BE2C (cell line): Measurements from ENCODE around the gene MIS12.

ENCODE experiments used
- DNase-seq: peaks from one replicate; pipeline ENCODE4 v3.0.0-alpha.2; 2020
- H3K27me3 ChIP-seq: fragments of 250-450 bp; sonication (Bioruptor Pico); 2 replicates; pipeline ENCODE4 v1.5.1; 2020; ENCODE audit warnings: mild to moderate bottlenecking
- H3K36me3 ChIP-seq: fragments of 250-450 bp; sonication (Bioruptor Pico); 2 replicates; pipeline ENCODE4 v1.5.1; 2020; ENCODE audit warnings: mild to moderate bottlenecking
- H3K4me1 ChIP-seq: fragments of 250-450 bp; sonication (Bioruptor Pico); 2 replicates; pipeline ENCODE4 v1.5.1; 2020
- H3K4me3 ChIP-seq: 2 replicates; pipeline ENCODE4 v1.5.1; 2011; ENCODE audit warnings: low read depth, low read length
- H3K9me3 ChIP-seq: fragments of 250-450 bp; sonication (Bioruptor Pico); 2 replicates; pipeline ENCODE4 v1.5.1; 2020
- TF ChIP-seq, protein P1 (sequence below): IDR thresholded peaks from 2 replicates; pipeline ENCODE4 v1.5.1; 2012; ENCODE audit warnings: mild to moderate bottlenecking, low read depth, low read length

The MIS12 gene

DNA sequence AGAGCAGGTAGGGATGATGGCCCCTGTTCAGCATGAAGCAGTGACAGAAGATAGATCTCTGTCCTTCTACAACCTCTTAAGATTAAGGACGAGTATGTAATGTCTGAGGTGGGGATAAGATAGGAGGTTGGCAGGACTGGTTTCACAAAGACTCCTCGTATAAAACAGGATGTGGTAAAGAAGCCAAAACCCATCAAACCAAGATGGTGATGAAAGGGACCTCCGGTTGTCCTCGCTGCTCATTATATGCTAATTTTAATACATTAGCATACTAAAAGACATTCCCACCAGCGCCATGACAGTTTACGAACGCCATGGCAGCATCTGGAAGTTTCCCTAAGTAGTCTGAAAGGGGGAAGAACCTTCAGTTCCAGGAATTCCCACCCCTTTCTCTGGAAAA lies 27.3 kb downstream of the MIS12 start:
- H3K27me3 ChIP-seq = no peaks in the 10 kb centered on the region
- H3K4me3 ChIP-seq = no peak overlapping the region
- H3K4me1 ChIP-seq = no peaks in the 10 kb centered on the region
- TF ChIP-seq, protein P1, sequence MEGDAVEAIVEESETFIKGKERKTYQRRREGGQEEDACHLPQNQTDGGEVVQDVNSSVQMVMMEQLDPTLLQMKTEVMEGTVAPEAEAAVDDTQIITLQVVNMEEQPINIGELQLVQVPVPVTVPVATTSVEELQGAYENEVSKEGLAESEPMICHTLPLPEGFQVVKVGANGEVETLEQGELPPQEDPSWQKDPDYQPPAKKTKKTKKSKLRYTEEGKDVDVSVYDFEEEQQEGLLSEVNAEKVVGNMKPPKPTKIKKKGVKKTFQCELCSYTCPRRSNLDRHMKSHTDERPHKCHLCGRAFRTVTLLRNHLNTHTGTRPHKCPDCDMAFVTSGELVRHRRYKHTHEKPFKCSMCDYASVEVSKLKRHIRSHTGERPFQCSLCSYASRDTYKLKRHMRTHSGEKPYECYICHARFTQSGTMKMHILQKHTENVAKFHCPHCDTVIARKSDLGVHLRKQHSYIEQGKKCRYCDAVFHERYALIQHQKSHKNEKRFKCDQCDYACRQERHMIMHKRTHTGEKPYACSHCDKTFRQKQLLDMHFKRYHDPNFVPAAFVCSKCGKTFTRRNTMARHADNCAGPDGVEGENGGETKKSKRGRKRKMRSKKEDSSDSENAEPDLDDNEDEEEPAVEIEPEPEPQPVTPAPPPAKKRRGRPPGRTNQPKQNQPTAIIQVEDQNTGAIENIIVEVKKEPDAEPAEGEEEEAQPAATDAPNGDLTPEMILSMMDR = no peak
- no peaks in the 10 kb centered on the region for H3K9me3 ChIP-seq
- DNase-seq = no peak
- H3K36me3 ChIP-seq = no peaks in the 10 kb centered on the region

- Histone ChIP-seq H3K4me3 (no peak overlapping the region), H3K4me1 (no peaks in the 10 kb centered on the region), H3K27me3 (no peaks in the 10 kb centered on the region), H3K9me3 (no peaks in the 10 kb centered on the region), H3K36me3 (no peaks in the 10 kb centered on the region)
- DNase-seq = no peak
- TF ChIP-seq, protein P1 = no peak
Observed at GRCh38 chr17:5514976-5515375, 28.6 kb downstream of the MIS12 start.

GRCh38 chr17:5516060-5516792 lies 29.9 kb downstream of the MIS12 start:
- H3K4me1 ChIP-seq = no peaks in the 10 kb centered on the region
- DNase-seq = no peak
- no peak overlapping the region for H3K4me3 ChIP-seq
- no peaks in the 10 kb centered on the region for H3K27me3 ChIP-seq
- TF ChIP-seq, protein P1 = no peak
- H3K9me3 ChIP-seq = no peaks in the 10 kb centered on the region
- no peaks in the 10 kb centered on the region for H3K36me3 ChIP-seq

DNA sequence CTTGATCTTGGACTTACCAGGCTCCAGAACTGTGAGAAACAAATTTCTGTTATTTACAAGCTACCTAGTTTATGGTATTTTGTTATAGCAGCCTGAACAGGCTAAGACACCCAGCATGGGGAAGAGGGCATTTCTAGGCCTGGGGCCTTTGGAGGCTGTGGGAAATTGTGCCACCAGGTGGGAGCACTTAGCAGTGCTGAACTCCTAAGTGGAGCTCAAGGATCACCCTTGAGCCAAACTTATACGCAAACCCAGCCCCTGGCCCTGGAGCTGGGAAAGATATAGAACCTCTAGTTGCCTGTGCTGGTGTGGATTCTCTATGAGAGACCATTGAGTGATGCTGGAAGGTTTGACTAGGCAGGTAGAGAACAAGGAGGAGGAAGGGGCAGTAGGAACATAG lies 36.1 kb downstream of the MIS12 start:
- Histone ChIP-seq H3K4me1 (peaks cover 7% of the 10 kb centered on the region), H3K36me3 (no peaks in the 10 kb centered on the region), H3K9me3 (no peaks in the 10 kb centered on the region), H3K27me3 (no peaks in the 10 kb centered on the region), H3K4me3 (no peak overlapping the region)
- no peak for DNase-seq
- TF ChIP-seq, protein P1 = no peak

DNA sequence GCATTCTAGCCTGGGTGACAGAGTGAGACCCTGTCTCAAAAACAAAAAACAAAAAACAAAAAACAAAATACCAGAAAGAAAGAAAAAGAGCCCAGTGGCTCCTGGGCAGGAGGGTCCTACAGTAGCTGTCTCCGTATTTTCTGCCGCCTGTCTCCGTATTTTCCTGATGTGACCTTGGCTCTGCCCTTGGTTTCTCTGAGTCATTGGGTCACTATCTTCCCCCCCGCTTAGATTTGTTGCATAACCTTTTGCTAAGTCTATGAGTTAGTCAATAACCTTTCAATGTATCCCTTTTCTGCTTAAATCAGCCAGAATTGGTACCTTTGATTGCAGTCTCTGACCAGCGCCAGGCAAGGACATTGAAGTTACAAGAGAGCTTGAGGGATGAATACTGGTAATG lies 36.9 kb downstream of the MIS12 start:
- H3K4me1 ChIP-seq = peaks cover 11% of the 10 kb centered on the region
- H3K4me3 ChIP-seq = no peak overlapping the region
- H3K36me3 ChIP-seq = no peaks in the 10 kb centered on the region
- H3K27me3 ChIP-seq = no peaks in the 10 kb centered on the region
- DNase-seq = no peak
- TF ChIP-seq, protein P1 = no peak
- no peaks in the 10 kb centered on the region for H3K9me3 ChIP-seq

GRCh38 chr17:5526821-5527598 lies 40.6 kb downstream of the MIS12 start:
- H3K36me3 ChIP-seq = no peaks in the 10 kb centered on the region
- DNase-seq = peak; percentile 78

More at GRCh38 chr17:5526821-5527598, 40.6 kb downstream of the MIS12 start:
- no peak overlapping the region for H3K4me3 ChIP-seq
- no peaks in the 10 kb centered on the region for H3K27me3 ChIP-seq
- peaks cover 11% of the 10 kb centered on the region for H3K4me1 ChIP-seq
- H3K9me3 ChIP-seq = no peaks in the 10 kb centered on the region
- TF ChIP-seq, protein P1 = no peak
